Glutamatergic neuron (in vitro differentiated cells): Measurements from ENCODE around the gene FNDC11. TPM values are rescaled to one million over a fixed set of nuclear protein-coding genes. Genes with fewer than 3 reads are reported as not detected.
A peak's percentile ranks its signal among the peaks of the same experiment; 100 is the strongest.

Experiments
- DNase-seq: peaks from one replicate; pipeline ENCODE4 v3.0.0; 2022
- H3K27ac Mint-ChIP-seq: one replicate; pipeline ENCODE4 v1.8.0; 2020; ENCODE audit warnings: mild to moderate bottlenecking, mixed read lengths, inconsistent platforms; ENCODE audit not compliant: unreplicated experiment
- H3K27me3 Mint-ChIP-seq: one replicate; pipeline ENCODE4 v1.8.0; 2020; ENCODE audit warnings: mild to moderate bottlenecking, moderate library complexity, mixed read lengths, inconsistent platforms; ENCODE audit not compliant: unreplicated experiment
- H3K36me3 Mint-ChIP-seq: one replicate; pipeline ENCODE4 v1.8.0; 2020; ENCODE audit warnings: mild to moderate bottlenecking, mixed read lengths, inconsistent platforms; ENCODE audit not compliant: unreplicated experiment
- H3K4me1 Mint-ChIP-seq: one replicate; pipeline ENCODE4 v1.8.0; 2020; ENCODE audit warnings: mild to moderate bottlenecking, low read depth, mixed read lengths, inconsistent platforms; ENCODE audit not compliant: unreplicated experiment
- H3K4me3 Mint-ChIP-seq: one replicate; pipeline ENCODE4 v1.8.0; 2020; ENCODE audit warnings: mild to moderate bottlenecking, mixed read lengths, inconsistent platforms; ENCODE audit not compliant: unreplicated experiment
- H3K9me3 Mint-ChIP-seq: one replicate; pipeline ENCODE4 v1.8.0; 2020; ENCODE audit warnings: mild to moderate bottlenecking, moderate library complexity, mixed read lengths, inconsistent platforms; ENCODE audit not compliant: unreplicated experiment
- CTCF ChIP-seq: fragments of 200-600 bp; sonication (generic); IDR thresholded peaks from one replicate; pipeline ENCODE4 v1.5.0; 2021; ENCODE audit not compliant: partially characterized antibody, unreplicated experiment
- total RNA-seq: library from RNA; stranded (reverse); fragmentation: NEBNext Ultra II Directional; extraction: Animal tissue kit (Norgen Biotek cat#: 25700); gene quantifications from one replicate; pipeline ENCODE4 v1.2.1, GENCODE V29; 2021; ENCODE audit not compliant: unreplicated experiment

FNDC11 gene
- total RNA-seq, 1 donor from 2014 or later, result 9.3 TPM

GRCh38 chr20:63520934-63521601 lies 32.9 kb upstream of the FNDC11 start:
- no peak for TF ChIP-seq CTCF
- peak overlapping the region; percentile 84 for H3K27ac Mint-ChIP-seq
- H3K9me3 Mint-ChIP-seq, result peaks cover 14% of the 10 kb centered on the region

GRCh38 chr20:63521602-63522001 lies 32.4 kb upstream of the FNDC11 start:
- peak; percentile 45 for DNase-seq
- Mint-ChIP-seq H3K27me3 (peaks cover 15% of the 10 kb centered on the region), H3K4me1 (peaks cover 5% of the 10 kb centered on the region)

More at GRCh38 chr20:63520934-63521601, 32.9 kb upstream of the FNDC11 start:
- peaks cover 3% of the 10 kb centered on the region for H3K36me3 Mint-ChIP-seq
- peaks cover 15% of the 10 kb centered on the region for H3K27me3 Mint-ChIP-seq
- H3K4me1 Mint-ChIP-seq, result peaks cover 5% of the 10 kb centered on the region
- peak overlapping the region; percentile 91 for H3K4me3 Mint-ChIP-seq
- DNase-seq, result peak; percentile 82

GRCh38 chr20:63522091-63522868 lies 31.7 kb upstream of the FNDC11 start:
- Mint-ChIP-seq H3K27me3 (peaks cover 18% of the 10 kb centered on the region), H3K36me3 (peaks cover 3% of the 10 kb centered on the region), H3K9me3 (peaks cover 14% of the 10 kb centered on the region), H3K4me3 (peak overlapping the region; percentile 91), H3K4me1 (peaks cover 5% of the 10 kb centered on the region), H3K27ac (peak overlapping the region; percentile 70)
- no peak for DNase-seq
- no peak for TF ChIP-seq CTCF

More at GRCh38 chr20:63521602-63522001, 32.4 kb upstream of the FNDC11 start:
- H3K9me3 Mint-ChIP-seq, result peaks cover 14% of the 10 kb centered on the region
- peak overlapping the region; percentile 91 for H3K4me3 Mint-ChIP-seq
- no peak for TF ChIP-seq CTCF
- H3K27ac Mint-ChIP-seq, result peak overlapping the region; percentile 84
- H3K36me3 Mint-ChIP-seq, result peaks cover 3% of the 10 kb centered on the region

DNA sequence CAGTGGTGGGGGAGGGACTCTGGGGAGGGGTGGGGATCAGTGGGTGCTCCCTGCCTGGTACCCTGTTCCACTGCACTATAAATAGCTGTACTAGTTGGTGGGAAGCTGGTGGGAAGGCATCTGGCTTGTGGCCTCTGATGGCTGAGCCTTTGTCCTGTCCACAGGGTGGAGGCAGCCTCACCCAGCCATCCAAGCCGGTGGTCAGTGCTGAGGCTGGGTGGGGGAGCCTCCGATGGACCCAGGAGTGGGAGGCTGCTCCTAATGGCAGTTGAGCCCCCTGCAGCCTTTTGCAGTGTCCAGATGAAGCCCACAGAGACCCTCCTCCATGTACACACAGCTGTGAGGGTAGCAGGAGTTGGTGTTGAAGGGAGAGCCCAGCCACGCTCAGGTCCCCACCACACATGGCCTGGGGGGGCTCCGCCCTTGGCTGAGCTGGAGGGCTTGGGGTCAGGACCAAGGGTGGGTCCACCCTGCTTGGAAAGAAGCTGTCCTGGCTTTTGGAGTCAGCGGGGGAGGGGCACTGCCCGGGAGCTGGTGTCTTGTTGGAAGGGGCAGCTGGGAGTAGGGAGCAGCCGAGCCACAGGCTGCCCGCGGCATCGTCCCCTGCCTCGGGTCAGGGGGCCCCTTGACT lies 30.9 kb upstream of the FNDC11 start:
- Mint-ChIP-seq H3K4me3 (no peak overlapping the region), H3K4me1 (peaks cover 2% of the 10 kb centered on the region), H3K36me3 (peaks cover 3% of the 10 kb centered on the region), H3K9me3 (peaks cover 14% of the 10 kb centered on the region), H3K27ac (no peak overlapping the region), H3K27me3 (peaks cover 14% of the 10 kb centered on the region)
- DNase-seq, result peak; percentile 18
- no peak for TF ChIP-seq CTCF
